ENCODE measurements around the gene RNF26. TPM values are rescaled to one million over a fixed set of nuclear protein-coding genes. Genes with fewer than 3 reads are reported as not detected.

Gene RNF26
- total RNA-seq, 4 donors from 2014 or later, result 6.7 to 16.8 (median 13.1) TPM

GRCh38 chr11:119370486-119371046 is 36.2 kb downstream of the RNF26 start:
- H3K4me3 ChIP-seq (ENCODE audit: low read depth, poor library complexity, severe bottlenecking), result no peak overlapping the region
- TF ChIP-seq POLR2A (IDR thresholded peaks at IDR 0.05) (no peak), CTCF (IDR thresholded peaks at IDR 0.05) (no peak)
- WGBS, 2 donors, result 68 to 74% methylated on average over 8 of the region's 8 CpGs
- intact Hi-C loops (cut with DNase I; ENCODE audit: low total_unique reads), result no loop called here
- no peak for DNase-seq (ENCODE audit: low spot score in 2 of 2)

GRCh38 chr11:119371067-119371601 is 36.8 kb downstream of the RNF26 start:
- WGBS, 2 donors, result 70 to 79% methylated on average over 8 of the region's 8 CpGs
- no peak for DNase-seq (ENCODE audit: low spot score in 2 of 2)
- TF ChIP-seq POLR2A (IDR thresholded peaks at IDR 0.05), result no peak
- TF ChIP-seq CTCF (IDR thresholded peaks at IDR 0.05), result no peak
- intact Hi-C loops (cut with DNase I; ENCODE audit: low total_unique reads), result no loop called here
- no peak overlapping the region for H3K4me3 ChIP-seq (ENCODE audit: low read depth, poor library complexity, severe bottlenecking)

- DNase-seq (ENCODE audit: low spot score in 2 of 2), result no peak
- TF ChIP-seq CTCF (IDR thresholded peaks at IDR 0.05) (no peak), POLR2A (IDR thresholded peaks at IDR 0.05) (no peak)
- H3K4me3 ChIP-seq (ENCODE audit: low read depth, poor library complexity, severe bottlenecking), result no peak overlapping the region
- WGBS, 2 donors, result 30 to 52% methylated on average over 8 of the region's 8 CpGs
- intact Hi-C loops (cut with DNase I; ENCODE audit: low total_unique reads), result no loop called here
Measured at GRCh38 chr11:119371778-119372182, 37.5 kb downstream of the RNF26 start.

GRCh38 chr11:119372260-119373058 is 38.1 kb downstream of the RNF26 start:
- DNase-seq (ENCODE audit: low spot score in 2 of 2), result peak in 1 of 2 donors; percentile 74
- intact Hi-C loops (cut with DNase I; ENCODE audit: low total_unique reads), result no loop called here
- 85 to 91% methylated on average over 23 to 26 of the region's 26 CpGs for WGBS, 2 donors
- no peak overlapping the region for H3K4me3 ChIP-seq (ENCODE audit: low read depth, poor library complexity, severe bottlenecking)
- TF ChIP-seq CTCF (IDR thresholded peaks at IDR 0.05) (no peak), POLR2A (IDR thresholded peaks at IDR 0.05) (no peak)

GRCh38 chr11:119373059-119373920 is 39.0 kb downstream of the RNF26 start:
- intact Hi-C loops (cut with DNase I; ENCODE audit: low total_unique reads), result no loop called here

More at GRCh38 chr11:119373059-119373920, 39.0 kb downstream of the RNF26 start:
- no peak for TF ChIP-seq POLR2A (IDR thresholded peaks at IDR 0.05)
- TF ChIP-seq CTCF (IDR thresholded peaks at IDR 0.05), result no peak
- peak in 1 of 2 donors; percentile 82 for DNase-seq (ENCODE audit: low spot score in 2 of 2)
- H3K4me3 ChIP-seq (ENCODE audit: low read depth, poor library complexity, severe bottlenecking), result no peak overlapping the region
- WGBS, 2 donors, result 84 to 86% methylated on average over 22 to 23 of the region's 23 CpGs

All from lower leg skin (tissue), 4 donors.